Breast epithelium (tissue), 4 donors: ENCODE measurements around the gene TNFSF8. TPM values are rescaled to one million over a fixed set of nuclear protein-coding genes. Genes with fewer than 3 reads are reported as not detected.

ENCODE experiments used
- DNase-seq, 2 donors: peaks; one replicate each; pipeline ENCODE4 v3.0.0-alpha.2; 2019; ENCODE audit warnings: low spot score in 2 of 2
- H3K27ac ChIP-seq, 2 donors: fragments of 200-600 bp; sonication (generic) in 1 of 2; one replicate each; pipeline ENCODE4 v1.5.1; 2016 to 2019; ENCODE audit warnings: mild to moderate bottlenecking in 1 of 2
- H3K27me3 ChIP-seq, 2 donors: fragments of 200-600 bp; sonication (generic) in 1 of 2; one replicate each; pipeline versions ENCODE4 v1.5.1 to v1.6.0; 2017 to 2019; ENCODE audit warnings: control low read depth in 1 of 2, mild to moderate bottlenecking in 1 of 2
- H3K36me3 ChIP-seq: fragments of 200-600 bp; one replicate; pipeline ENCODE4 v1.5.1; 2019
- H3K4me1 ChIP-seq, 2 donors: fragments of 200-600 bp; sonication (generic); one replicate each; pipeline ENCODE4 v1.5.1; 2016 to 2019; ENCODE audit warnings: control low read depth in 1 of 2
- H3K4me3 ChIP-seq, 3 donors: fragments of 200-600 bp; sonication (generic); 1 replicate in 2 of 3; 2 replicates in 1 of 3; pipeline ENCODE4 v1.5.1; 2016 to 2019; ENCODE audit warnings: mild to moderate bottlenecking in 3 of 3, moderate library complexity in 2 of 3
- H3K9me3 ChIP-seq, 2 donors: fragments of 200-600 bp; sonication (generic) in 1 of 2; one replicate each; pipeline ENCODE4 v1.5.1; 2016 to 2019; ENCODE audit warnings: control low read depth in 1 of 2
- POLR2A ChIP-seq: fragments of 450-650 bp; IDR thresholded peaks from one replicate; pipeline ENCODE4 v1.6.1; 2016; ENCODE audit warnings: antibody characterized with exemption, mild to moderate bottlenecking, moderate library complexity
- POLR2AphosphoS5 ChIP-seq, 3 donors: sonication (generic); formaldehyde crosslinking; IDR thresholded peaks; one replicate each; pipeline ENCODE4 v1.6.1; 2017; ENCODE audit warnings: antibody characterized with exemption in 3 of 3
- intact Hi-C: fragments of 100-400 bp; cut with DNase I; formaldehyde crosslinking; loops from one replicate; pipeline ENCODE4 v1.15.1; 2023; ENCODE audit warnings: low total_unique reads
- total RNA-seq, 3 donors: library from RNA; depleted of rRNA; stranded (reverse); fragments of >200 nt; gene quantifications; one replicate each; pipeline ENCODE4 v1.1.0, GENCODE V29; 2016
- TF ChIP-seq, protein P1 (sequence below), 3 donors: fragments of 450-650 bp; IDR thresholded peaks; one replicate each; pipeline ENCODE4 v1.5.1; 2016 to 2017; ENCODE audit warnings: antibody characterized with exemption in 3 of 3, mild to moderate bottlenecking in 3 of 3, moderate library complexity in 3 of 3

Gene TNFSF8
- total RNA-seq, 3 donors from 2014 or later, result 2.6 to 9.8 (median 4.7) TPM

DNA sequence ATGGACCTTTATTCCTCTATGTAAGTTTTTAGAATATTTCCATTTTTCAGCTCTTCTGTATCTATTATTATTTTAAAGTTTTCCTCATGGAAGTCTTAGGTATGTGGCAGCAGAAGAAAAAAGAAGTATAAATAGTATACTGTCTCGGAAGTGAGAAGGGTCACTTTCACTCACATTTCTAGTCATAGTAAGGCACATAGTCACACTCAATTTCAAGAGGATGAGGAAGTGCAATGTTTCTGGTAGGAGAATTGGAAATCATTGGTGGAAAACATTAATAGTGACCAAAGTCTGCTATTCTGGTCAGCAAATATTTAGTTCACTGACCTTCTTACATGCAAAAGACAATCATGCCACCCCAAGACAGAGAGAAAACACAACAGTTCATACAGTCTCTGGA is 35.2 kb upstream of the TNFSF8 start:
- TF ChIP-seq POLR2A, result no peak
- no peak for TF ChIP-seq POLR2AphosphoS5 (IDR thresholded peaks at IDR 0.05)
- TF ChIP-seq, protein P1, sequence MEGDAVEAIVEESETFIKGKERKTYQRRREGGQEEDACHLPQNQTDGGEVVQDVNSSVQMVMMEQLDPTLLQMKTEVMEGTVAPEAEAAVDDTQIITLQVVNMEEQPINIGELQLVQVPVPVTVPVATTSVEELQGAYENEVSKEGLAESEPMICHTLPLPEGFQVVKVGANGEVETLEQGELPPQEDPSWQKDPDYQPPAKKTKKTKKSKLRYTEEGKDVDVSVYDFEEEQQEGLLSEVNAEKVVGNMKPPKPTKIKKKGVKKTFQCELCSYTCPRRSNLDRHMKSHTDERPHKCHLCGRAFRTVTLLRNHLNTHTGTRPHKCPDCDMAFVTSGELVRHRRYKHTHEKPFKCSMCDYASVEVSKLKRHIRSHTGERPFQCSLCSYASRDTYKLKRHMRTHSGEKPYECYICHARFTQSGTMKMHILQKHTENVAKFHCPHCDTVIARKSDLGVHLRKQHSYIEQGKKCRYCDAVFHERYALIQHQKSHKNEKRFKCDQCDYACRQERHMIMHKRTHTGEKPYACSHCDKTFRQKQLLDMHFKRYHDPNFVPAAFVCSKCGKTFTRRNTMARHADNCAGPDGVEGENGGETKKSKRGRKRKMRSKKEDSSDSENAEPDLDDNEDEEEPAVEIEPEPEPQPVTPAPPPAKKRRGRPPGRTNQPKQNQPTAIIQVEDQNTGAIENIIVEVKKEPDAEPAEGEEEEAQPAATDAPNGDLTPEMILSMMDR (IDR thresholded peaks at IDR 0.05), result no peak
- Histone ChIP-seq H3K4me1 (no peaks in the 10 kb centered on the region), H3K36me3 (no peaks in the 10 kb centered on the region), H3K4me3 (no peak overlapping the region), H3K27ac (no peak overlapping the region), H3K9me3 (peaks cover 7 to 9% of the 10 kb centered on the region in 2 donors), H3K27me3 (no peaks in the 10 kb centered on the region)
- DNase-seq, result no peak
- intact Hi-C loops, result no loop called here

DNA sequence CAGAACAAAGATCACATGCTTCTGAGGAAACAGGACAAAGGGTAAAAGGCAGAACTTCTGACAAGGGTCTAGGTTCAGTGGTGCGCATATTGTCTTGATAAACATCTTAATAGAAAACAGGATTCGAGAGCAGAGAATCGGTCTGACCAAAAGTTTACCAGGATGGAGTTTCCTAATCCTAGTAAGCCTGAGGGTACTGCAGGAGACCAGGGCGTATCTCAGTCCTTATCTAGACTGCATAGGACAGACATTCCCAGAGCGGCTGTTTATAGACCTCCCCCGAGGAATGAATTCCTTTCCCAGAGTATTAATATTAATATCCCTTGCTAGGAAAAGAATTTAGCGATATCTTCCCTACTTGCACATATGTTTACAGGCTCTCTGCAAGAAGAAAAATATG is 32.4 kb upstream of the TNFSF8 start:
- H3K9me3 ChIP-seq, result peaks cover 11 to 16% of the 10 kb centered on the region in 2 donors
- no peaks in the 10 kb centered on the region for H3K27me3 ChIP-seq
- no peaks in the 10 kb centered on the region for H3K4me1 ChIP-seq
- H3K36me3 ChIP-seq, result no peaks in the 10 kb centered on the region
- intact Hi-C loops, result no loop called here
- TF ChIP-seq POLR2AphosphoS5 (IDR thresholded peaks at IDR 0.05) (no peak), POLR2A (no peak)
- TF ChIP-seq, protein P1 (IDR thresholded peaks at IDR 0.05), result no peak
- no peak overlapping the region for H3K4me3 ChIP-seq
- no peak for DNase-seq
- no peak overlapping the region for H3K27ac ChIP-seq

DNA sequence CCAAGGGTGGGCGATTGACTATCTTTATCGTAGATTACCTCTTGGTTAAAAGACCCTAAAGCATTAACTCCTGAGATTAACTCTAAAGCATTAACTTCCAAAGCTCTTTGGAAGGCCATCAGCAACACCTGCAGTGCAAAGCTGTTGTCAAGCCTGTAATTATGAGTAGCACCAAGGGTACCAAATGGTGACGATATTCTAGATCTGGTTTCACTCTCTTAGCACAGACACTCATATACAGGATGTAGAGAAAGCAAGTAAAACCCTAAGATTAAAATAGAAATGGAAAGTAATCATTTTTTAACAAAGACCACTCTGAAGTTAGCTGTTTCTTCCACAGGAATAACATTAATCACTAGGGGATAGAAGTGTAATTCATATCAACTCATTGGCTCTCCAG is 29.9 kb upstream of the TNFSF8 start:
- intact Hi-C loops, result no loop called here
- H3K27ac ChIP-seq, result no peak overlapping the region
- H3K27me3 ChIP-seq, result no peaks in the 10 kb centered on the region
- H3K4me1 ChIP-seq, result no peaks in the 10 kb centered on the region
- peaks cover 11 to 16% of the 10 kb centered on the region in 2 donors for H3K9me3 ChIP-seq
- no peak overlapping the region for H3K4me3 ChIP-seq
- DNase-seq, result no peak
- TF ChIP-seq, protein P1 (IDR thresholded peaks at IDR 0.05), result no peak
- TF ChIP-seq POLR2AphosphoS5 (IDR thresholded peaks at IDR 0.05), result no peak
- TF ChIP-seq POLR2A, result no peak
- H3K36me3 ChIP-seq, result no peaks in the 10 kb centered on the region

DNA sequence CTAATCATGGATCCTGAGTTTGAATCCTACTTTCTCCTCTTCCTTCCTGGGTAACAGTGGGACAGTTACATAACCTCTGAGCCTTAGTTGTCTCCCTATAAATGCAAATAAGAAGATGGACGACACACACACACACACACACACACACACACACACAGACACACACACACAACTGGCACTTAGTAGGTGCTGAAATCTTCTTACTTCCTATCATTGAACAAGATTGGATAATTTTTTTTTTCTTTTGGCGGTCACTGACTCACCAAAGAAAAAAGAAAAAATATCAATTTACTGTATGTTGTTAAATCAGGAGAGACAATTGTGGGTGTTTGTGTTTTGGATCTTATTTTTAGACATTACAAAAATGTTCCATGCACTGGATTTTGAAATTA is 28.4 kb upstream of the TNFSF8 start:
- H3K4me3 ChIP-seq, result no peak overlapping the region
- H3K27me3 ChIP-seq, result no peaks in the 10 kb centered on the region
- DNase-seq, result no peak
- no peaks in the 10 kb centered on the region for H3K36me3 ChIP-seq
- H3K4me1 ChIP-seq, result no peaks in the 10 kb centered on the region
- peaks cover 11 to 16% of the 10 kb centered on the region in 2 donors for H3K9me3 ChIP-seq
- no peak for TF ChIP-seq POLR2AphosphoS5 (IDR thresholded peaks at IDR 0.05)
- no peak for TF ChIP-seq POLR2A
- TF ChIP-seq, protein P1 (IDR thresholded peaks at IDR 0.05), result no peak
- H3K27ac ChIP-seq, result no peak overlapping the region
- intact Hi-C loops, result no loop called here

DNA sequence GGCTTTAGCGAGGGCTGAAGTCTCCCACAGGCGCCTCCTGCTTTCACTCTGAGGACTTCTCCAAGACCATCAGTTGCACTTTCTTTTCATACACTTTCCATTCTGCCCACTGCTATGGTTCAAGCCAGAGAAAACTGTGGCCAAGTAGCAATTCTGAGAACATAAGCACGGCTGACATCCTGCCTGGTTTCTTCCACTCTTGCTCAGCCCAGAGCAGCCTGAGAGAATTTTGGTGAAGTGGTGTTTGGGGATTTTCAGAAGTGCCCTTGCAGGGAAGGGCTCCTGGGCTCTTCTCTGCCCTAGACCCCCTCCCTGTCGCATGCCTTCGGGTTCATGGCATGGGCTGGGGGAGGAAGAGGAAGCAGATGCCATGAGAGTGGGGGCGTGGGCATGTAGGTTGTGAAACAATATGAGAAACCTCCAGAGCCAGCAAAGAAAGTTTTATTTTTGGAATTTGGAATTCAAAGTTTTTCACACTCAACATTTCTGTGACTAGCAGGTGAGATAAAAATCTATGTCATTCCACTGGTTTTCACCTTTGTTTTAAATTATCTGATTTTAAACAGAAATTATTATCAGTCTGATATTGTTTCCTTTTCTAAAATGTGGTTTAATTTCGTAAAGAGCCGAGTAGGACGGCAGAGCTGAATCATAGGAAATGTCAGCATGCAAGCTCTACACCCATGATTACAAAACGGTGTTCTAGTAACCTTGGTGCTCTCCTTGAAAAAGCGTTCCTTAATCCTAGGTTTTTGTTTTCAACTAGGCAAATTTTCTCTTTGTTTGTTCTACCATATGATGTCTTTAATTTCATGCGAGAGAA is 27.8 kb upstream of the TNFSF8 start:
- Histone ChIP-seq H3K4me1 (no peaks in the 10 kb centered on the region), H3K36me3 (no peaks in the 10 kb centered on the region), H3K27ac (peak overlapping the region in 1 of 2 donors; percentile 13), H3K4me3 (no peak overlapping the region), H3K27me3 (no peaks in the 10 kb centered on the region), H3K9me3 (peaks cover 11 to 13% of the 10 kb centered on the region in 2 donors)
- DNase-seq, result no peak
- intact Hi-C loops, result no loop called here
- TF ChIP-seq, protein P1 (IDR thresholded peaks at IDR 0.05), result no peak
- no peak for TF ChIP-seq POLR2A
- no peak for TF ChIP-seq POLR2AphosphoS5 (IDR thresholded peaks at IDR 0.05)
